GM12892 (cell line): ENCODE measurements around the gene SLC66A1.

Experiments used
- POLR2A ChIP-seq: IDR thresholded peaks from 2 replicates; pipeline ENCODE4 v1.6.1; 2011; ENCODE audit warnings: low read depth, low read length, control low read depth
- POLR2AphosphoS5 ChIP-seq: IDR thresholded peaks from 2 replicates; pipeline ENCODE4 v1.6.1; 2011; ENCODE audit warnings: low read depth, low read length, control low read depth
- TAF1 ChIP-seq: IDR thresholded peaks from 2 replicates; pipeline ENCODE4 v1.6.1; 2011; ENCODE audit warnings: low read depth, mild to moderate bottlenecking, control low read depth, low read length, borderline replicate concordance

DNA sequence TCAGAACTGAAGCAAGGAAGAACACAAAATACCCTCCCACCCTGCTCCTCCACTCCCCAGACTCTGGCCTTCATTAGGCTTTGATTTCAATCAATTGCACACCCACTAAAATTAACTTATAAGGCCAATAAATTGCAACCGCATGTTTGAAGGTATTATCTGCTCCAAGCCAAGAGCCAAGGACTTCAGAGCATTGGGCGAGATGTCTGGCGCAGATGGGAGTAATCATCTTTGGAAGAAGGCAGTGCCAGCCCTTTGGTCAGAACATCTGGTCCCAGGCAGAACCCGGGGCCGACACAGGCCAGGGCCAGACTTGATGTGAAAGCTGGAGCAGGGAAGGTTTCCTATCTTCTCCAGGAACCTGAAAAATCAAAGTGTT, 60.0 kb downstream of the SLC66A1 start:
- TF ChIP-seq POLR2A: no peak
- no peak for TF ChIP-seq POLR2AphosphoS5
- TF ChIP-seq TAF1: no peak
